Fibroblast of skin of back (primary cell): ENCODE measurements around the gene KCNT2.
A peak's percentile ranks its signal among the peaks of the same experiment; 100 is the strongest.
"Not testable (repeated sequence)": the region's sequence is repeated elsewhere in the genome, so short reads cannot be mapped to it uniquely, and the experiment has no call there.

Source experiments
- DNase-seq: peaks from one replicate; pipeline ENCODE4 v3.0.0-alpha.2; 2013

Gene KCNT2

DNA sequence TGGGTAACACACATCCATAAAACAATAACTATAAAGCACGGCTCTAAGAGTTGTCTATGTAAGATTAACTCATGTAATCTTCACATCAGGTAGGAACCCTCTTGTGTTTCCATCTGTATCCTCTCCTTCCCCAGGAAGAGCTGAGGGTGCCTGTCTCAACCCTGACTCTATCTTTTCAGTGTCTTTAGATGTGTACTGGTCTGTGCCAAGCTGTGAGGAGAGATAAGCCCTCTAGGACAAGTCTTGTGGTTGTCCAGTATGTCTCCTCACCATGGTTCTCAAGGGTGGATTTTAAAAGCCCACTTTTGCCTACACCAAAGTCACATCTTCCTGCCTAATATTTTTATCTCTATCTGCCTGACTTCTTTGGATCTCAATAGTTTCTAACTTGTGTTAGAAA lies 300.1 kb downstream of the KCNT2 start:
- DNase-seq: no peak

DNA sequence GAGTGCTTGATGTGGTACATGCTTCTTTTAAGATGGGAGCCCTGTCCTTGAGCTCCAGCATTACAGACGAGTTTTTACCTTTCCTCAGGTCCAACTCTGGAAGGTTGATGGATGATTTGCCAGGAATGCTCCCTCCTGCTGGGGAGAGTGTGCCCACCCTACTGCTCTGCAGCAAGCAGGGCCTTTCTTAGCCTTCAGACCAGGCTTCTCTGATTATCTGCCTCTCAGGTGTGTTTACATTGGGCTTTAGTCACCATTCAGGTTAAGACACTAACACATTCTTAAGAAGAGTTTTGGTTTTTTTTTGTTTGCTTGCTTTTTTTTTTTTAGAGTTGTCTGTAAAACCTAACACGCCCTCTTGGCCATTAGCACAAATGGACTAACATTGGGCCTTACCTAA lies 301.8 kb downstream of the KCNT2 start:
- no peak for DNase-seq

DNA sequence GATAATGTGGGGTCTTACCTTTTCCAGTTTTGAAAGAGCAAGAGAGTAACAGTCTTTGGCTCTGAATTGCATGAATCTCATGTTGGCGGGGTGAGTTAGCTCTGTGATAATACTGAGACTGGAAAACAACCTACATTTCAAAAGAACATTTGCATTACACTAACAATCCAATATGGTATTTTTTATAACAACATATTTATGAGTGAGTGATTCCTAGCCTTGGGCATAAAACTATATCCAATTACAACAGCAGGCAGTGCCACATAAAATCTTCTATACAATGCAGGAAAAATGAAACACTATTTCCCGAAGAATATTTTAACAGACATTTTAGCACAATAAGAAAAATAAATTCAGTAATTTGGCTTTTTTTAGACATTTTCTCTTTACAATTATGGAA lies 303.0 kb downstream of the KCNT2 start:
- DNase-seq: peak; percentile 11

DNA sequence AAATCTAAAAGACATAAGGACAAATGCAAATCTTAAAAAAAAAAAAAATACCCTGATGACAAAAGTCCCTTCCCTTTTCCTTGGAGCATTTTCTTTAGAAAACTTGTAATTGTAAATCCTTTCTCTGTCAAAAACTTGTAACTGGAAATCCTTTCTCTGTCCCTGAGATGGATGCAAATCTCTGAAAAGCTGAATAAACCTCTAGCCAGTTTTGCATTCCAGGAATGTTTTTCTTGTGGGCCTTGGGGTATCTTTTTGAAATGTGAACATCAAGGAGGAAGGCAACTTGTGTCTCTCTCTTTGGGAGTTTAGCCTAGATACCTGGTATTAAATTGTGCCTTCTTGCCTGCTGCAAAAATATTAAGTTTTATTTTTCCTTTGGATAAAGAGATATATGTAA lies 305.3 kb downstream of the KCNT2 start:
- DNase-seq: peak; percentile 13

DNA sequence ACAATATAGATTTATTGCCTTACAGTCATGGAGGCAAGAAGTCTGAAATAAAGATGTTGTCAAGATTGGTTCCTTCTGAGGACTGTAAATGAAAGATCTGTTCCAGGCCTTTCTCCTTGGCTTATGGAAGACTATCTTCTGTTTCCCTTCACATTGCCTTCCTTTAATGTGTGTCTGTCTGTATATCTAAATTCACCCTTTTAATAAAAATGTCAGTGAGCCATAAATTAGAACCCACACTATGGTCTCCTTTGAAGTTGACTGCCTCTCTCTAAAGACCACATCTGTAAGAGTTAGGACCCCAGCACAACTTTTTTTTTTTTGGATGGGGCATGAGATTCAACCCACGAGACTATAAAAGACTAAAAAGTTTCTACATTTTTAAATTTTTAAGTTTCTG lies 305.8 kb downstream of the KCNT2 start:
- no peak for DNase-seq

DNA sequence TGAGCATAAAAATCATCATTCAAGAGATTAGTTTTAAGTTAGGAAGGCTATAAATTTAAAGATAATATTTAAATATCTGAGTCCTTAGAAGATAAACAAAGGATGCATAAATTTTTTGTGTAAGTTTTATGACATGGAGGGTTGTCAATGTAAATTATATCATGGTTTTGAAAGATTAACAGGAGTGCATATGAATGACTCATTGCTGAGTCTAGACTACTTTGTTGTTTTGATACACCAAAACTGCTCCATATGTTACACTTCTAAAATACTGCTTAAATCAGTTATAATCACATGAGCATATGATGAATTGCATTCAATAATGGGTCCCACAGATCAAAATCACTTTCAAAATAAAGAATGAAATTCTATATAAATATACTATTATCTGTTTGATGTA lies 312.5 kb downstream of the KCNT2 start:
- peak; percentile 62 for DNase-seq

DNA sequence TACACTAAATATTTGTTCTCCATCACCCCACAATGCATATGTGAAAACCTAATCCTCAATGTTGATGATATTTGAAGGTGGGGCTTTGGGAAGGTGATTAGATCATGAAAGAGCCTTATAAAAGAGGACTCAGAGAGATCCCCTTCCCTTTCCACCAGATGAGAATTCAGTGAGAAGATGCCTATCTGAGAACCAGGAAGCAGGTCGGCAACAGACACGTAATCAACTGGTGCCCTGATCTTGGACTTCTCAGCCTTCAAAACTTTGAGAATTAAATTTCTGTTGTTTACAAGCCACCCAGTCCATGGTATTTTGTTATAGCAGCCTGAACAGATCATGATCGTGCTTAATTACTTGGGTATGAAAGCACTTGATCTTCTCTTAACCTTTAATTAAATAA lies 329.4 kb downstream of the KCNT2 start:
- DNase-seq: no peak

DNA sequence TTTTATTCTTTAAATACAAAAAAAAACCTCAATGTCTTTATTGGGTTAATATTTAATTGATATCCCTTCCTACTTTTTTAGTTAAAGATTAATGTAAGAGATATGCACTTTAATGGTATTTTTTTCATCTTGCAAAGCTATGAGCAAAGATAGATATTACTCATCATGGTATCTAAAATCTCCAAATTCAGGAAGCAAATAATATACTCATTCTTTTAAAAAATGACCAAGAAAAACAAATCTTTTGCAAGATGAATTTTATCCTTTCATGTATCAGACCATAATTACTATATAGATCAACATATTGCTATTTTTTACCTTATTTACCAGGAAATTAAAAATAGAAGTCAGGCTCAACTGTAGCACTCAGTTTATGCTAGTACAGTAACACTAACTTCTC lies 330.4 kb downstream of the KCNT2 start:
- no peak for DNase-seq

DNA sequence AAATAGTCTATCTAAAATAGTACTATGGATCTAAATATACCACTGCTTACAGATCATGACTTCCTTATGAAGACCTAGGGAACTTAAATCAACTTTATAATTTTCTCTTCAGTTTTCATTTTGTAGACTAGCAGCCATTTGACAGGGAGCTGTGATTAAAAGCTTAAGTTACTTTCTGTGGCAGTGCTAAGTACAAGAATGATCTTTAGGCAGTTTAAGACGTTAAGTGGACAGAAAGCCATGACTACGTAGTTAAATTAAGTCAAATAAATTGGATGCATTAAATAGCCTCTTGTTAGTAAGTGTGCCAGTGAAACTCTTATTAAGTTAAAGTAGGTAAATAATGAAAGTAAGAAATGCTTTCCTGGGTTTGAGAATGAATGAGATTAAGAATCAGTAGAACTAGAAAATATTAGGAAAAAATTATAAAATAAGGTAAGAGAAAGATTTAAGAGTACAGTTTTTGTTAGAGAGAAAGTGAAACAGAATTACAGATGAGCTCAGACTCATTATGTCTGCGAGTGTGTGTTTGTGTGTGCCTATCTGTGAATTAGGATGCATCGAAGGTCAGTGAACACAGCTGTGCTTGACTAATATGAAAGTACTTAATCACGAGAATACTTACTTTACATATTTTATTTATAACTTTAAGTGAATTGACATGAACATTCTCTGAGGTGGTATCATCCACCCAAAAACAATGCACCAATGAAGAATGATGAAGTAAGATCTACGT lies 336.9 kb downstream of the KCNT2 start:
- no peak for DNase-seq

DNA sequence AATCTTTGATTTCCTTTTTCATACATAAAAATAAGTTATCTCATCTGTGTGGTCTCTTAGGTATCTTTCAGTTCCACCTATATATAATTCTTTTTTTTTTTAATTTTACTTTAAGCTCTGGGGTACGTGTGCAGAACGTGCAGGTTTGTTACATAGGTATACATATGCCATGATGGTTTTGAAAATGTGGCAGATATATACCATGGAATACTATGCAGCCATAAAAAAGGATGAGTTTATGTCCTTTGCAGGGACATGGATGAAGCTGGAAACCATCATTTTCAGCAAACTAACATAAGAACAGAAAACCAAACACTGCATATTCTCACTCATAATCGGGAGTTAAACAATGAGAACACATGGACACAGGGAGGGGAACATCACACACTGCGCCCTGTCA lies 345.2 kb downstream of the KCNT2 start:
- DNase-seq: not testable (repeated sequence)

DNA sequence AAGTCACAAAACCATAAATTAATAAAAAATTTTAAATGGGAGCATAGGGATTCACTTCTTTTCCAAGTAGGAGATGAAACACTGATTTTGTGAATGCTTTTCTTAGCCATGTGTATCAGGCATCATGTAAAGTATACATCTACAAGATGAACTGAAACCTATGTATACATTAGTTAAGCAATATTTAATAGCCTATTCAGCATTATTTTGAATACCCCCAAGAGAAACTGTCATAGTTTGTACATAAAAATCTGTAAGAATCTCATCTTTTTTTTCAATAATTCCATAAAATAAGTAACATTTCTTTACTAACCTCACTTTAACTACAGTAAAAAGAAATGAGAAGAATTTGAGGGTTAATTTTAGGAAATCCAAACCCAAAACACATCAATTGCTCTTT lies 348.0 kb downstream of the KCNT2 start:
- DNase-seq: no peak

DNA sequence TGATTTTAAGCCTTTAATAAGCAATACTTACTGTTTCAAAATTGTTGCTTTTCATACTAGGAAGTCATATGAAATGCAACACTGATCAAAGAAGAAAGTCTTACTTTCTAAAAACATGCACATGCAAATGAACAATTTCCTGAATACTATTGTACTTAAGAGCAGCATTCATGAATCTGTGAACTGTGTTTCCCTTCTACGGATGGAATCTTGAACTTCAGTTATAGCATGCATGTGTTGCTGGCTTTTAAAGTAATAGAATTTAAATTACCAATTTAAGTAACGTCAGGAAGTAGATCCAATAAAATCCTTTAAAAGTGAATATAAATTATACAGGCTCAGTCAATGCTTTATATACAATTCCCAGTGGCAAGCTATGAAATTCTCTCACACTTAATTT lies 348.9 kb downstream of the KCNT2 start:
- DNase-seq: no peak

DNA sequence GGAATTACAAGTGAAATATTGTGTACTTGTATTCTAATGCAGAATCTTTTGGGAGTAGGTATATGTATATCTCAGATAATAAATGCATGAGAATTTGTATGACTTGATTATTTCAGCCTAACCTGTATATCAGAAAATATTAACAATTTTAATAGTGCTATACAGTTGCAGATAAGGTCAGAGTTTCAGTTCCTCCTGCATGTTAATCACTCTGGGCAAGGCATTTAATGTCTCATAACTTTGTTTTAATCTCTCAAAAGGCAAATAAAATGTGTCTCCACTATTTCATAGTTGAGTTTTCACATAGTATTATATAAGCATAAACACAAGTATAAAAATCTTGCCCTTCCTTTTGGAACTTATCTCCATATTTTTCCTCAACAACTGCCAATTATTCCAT lies 352.5 kb downstream of the KCNT2 start:
- DNase-seq: no peak

DNA sequence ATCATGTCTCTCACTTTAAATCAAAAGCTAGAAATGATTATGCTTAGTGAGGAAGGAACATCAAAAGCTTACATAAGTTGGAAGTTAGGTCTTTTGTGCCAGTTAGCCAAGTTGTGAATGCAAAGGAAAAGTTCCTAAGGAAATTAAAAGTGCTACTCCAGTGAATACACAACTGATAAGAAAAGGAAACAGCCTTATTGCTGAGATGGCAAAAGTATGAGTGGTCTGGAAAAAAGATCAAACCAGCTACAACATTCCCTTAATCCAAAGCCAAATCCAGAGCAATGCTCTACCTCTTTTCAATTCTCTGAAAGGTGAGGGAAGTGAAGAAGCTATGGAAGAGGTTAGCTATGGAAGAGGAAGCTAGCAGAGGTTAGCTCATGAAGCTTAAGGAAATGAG lies 378.7 kb downstream of the KCNT2 start:
- DNase-seq: no peak

DNA sequence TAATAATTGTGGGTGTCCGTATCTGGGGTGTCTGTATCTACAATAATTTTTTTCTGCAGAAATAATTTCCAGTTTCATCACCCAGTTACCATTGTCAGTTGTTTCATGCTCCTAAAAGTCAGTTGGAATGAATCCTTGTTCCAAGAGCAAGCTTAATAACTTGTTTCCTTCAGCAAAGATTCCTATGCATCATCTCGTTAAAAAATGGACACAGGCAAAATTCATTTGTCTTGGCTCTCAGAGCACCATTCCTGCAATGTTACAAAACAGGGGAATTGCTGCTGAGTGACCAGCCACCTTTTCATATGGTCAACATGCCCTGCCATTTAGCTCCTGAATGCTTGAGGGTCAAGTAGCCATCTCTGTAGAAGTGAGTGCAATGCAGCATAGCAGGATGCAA lies 393.4 kb downstream of the KCNT2 start:
- no peak for DNase-seq

DNA sequence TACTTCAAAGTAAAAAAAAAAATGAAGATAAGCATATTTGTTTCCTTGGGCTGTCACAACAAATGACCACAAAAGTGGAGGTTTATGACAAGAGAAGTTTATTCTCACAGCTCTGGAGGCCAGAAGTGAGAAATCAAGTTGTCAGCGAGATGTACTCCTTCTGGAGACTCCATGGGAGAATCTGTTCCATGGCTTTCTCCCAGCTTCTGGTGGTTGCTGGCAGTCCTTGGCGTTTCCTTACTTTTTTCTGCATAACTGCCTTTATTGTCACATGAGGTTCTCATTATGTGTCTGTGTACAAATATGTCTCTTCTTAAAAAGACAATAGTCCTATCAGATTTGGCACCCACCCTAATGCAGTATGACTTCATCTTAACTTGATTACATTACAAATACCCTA lies 398.3 kb downstream of the KCNT2 start:
- no peak for DNase-seq

DNA sequence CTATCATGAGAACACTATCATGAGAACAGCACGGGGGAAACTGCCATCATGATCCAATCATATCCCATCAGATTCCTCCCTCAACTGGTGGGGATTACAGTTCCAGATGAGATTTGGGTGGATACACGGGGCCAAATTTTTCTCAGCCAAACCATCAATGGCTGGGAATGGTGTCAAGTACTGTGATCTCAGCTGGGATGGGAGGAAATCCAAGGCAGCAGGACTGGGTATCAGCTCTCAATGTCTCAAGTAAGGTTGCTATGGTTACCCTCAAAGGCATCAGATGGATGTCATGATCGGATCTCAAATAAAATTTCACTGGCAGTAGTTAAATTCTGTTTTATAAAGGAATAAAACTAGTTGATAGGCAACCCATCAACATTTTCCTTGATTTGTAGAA lies 399.0 kb downstream of the KCNT2 start:
- DNase-seq: no peak

DNA sequence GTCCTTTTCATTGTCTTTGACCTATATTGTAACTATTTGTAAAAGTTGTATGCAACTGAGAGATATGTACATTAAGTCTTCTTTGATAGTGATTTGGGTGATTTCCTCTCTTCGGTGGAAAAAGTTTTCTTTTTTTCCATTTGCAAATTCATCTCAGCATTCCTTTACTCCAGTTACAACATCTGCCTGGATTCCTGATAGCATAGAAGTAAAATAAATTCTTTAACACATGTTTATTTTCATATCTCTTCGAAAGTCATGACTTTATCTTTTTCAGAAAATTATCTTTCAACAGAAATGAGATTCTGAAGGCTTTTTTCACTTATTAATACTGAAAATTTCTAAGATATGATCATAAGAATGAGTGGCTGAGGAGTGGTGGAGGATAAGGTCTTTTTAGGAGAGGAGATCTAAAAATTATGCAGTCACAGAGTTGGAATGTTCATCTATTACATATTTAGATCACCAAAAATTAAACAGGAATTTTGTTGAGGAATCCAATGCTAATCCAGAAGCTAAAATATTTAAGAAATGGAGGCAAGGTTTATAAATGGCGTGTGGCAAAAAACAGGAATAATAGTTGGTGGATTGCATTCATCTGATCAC lies 400.5 kb downstream of the KCNT2 start:
- DNase-seq: no peak

DNA sequence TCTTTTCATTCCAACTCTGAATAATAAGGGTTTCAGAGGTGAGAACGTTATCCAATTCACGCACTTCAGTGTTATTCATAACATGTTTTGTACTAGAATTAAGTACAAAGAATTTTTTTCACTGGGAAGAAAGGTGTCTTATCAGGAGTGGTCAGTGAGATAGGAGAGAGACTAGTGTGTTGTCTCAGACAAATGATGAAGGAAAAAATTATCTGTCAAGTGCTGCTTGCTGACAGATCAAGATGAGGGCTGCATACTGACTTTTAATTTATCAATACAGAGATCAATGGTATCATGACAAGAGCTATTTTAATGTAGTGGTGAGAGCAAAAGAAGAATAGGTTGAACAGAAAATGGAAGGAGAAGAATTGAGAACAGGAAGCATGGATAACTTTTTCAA lies 402.4 kb downstream of the KCNT2 start:
- no peak for DNase-seq

DNA sequence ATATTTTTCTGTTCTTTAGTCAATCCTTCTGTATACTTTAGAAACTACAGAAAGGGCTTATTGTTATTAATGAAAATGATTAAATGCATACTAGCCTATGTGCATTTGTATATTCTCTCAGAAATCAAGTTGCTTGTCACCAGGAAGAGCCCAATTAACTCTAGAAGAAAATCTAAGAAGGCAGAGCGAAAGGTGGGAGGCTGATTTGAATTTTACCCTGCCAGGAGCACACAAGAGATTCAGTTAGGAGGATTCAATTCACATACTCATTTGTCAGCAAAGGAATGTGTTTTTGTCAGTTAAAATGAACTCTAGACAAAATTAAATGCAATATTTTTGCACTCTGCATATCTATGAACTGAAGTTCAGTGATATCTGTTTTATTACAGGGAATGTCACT lies 411.8 kb downstream of the KCNT2 start:
- no peak for DNase-seq

DNA sequence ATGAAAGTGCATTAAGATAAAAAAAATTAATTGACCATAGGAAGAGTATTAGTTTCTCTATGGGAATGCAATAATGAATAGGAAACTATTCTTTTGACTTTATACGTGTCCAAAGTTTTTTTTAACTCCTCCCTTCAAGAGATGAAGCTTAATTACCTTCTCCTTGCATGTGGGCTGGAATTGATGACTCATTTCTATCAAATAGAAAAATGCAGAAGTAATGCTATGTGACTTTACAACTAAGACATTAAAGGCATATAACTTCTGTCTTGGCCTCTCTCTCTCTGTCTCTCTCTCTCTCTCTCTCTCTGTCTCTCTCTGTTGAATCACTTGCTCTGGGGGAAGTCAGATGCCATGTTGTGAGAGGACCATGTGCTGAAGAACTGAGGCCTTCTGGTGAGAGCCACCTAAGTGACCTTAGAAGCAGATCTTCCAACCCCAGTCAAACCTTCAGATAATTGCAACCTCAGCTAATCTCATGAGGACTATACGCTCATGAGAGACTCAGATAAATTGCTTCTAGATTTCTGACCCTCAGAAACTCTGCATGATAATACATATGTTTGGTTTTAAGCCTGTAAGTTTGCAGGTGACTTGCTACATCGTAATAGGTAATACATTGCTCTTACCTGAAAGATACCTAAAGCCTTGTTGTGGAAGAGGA lies 414.2 kb downstream of the KCNT2 start:
- peak; percentile 25 for DNase-seq

DNA sequence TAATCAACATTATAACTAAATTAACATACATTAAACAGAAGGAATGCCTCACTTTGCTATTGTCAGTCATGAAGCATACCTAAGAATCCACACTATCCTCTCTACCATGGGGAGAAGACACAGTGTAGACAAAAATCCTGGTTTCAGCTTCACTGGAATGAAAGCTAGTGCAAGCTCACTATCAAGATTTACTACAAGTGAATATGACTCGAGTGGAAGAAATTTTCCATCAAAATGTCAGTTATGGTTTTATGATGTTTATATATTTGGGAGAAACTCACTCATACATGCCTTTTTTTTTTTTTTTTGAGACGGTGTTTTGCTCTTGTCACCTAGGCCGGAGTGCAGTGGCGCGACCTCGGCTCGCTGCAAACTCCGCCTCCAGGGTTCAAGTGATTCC lies 424.3 kb downstream of the KCNT2 start:
- peak; percentile 45 for DNase-seq

DNA sequence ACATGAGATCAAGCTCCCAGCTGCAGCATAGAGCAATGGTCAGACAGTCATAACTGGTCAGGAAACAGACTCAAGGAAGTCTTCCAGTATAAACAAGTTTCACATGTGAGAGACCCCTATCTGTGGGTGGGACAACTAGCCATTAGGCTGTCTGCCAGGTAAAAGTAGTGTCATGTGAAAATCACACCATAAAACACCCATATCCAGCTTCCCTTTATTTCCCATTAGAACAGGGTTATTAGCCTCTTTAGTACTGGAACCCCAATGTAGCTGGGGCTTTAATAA lies 426.7 kb downstream of the KCNT2 start:
- DNase-seq: no peak

DNA sequence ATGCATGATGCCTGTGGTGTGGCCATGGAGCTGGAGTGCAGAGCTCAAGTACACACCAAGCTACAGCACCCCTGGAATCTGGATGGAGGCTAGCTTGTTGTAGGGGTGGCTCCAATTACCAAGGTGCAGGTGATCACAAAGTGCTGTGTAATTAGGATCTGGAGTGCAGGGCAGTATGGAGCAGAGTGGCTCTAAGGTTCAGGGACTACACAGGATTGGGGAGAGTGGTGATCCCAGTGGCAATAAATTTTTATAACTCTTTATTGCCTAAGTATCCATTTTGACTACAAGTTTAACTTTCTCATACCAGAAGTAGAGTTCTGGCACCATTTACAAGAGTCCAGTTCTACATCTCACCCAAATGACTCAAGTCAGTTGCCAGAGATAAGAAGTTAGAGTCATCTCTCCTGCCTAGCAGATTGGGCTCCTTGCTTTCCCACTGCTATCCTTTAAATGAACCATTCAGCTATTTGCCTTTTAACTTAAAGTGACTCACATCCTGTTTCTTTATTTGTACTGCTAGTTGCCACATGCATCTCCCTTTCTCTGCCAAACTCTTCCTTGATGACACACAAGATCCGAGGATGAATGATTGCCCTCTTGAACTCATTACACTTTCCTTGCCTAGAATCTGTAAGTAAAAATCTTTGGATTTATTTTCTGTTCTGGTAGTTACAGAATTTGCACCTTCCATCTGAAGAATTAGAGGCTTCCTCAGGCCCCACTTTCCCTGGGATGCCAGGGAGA lies 427.2 kb downstream of the KCNT2 start:
- peak; percentile 94 for DNase-seq
